Mesenchymal stem cell (in vitro differentiated cells and primary cell): Measurements from ENCODE around the gene HTRA2.

Source experiments
- DNase-seq: peaks from one replicate; pipeline ENCODE4 v3.0.0-alpha.2; 2013
- H2AFZ ChIP-seq: one replicate; pipeline ENCODE4 v1.6.1; 2013; ENCODE audit warnings: low read depth, mild to moderate bottlenecking, control low read depth, inconsistent platforms, low read length, moderate library complexity
- H2AK5ac ChIP-seq: 2 replicates; pipeline ENCODE4 v1.6.1; 2013; ENCODE audit warnings: low read length, moderate library complexity, mild to moderate bottlenecking, inconsistent platforms; ENCODE audit not compliant: severe bottlenecking
- H2BK120ac ChIP-seq: one replicate; pipeline ENCODE4 v1.6.1; 2013; ENCODE audit warnings: low read depth, mild to moderate bottlenecking, inconsistent platforms, low read length, moderate library complexity
- H2BK12ac ChIP-seq, 2 experiments: one replicate each; pipeline ENCODE4 v1.6.1; 2013; ENCODE audit warnings: inconsistent platforms in 2 of 2, low read length in 2 of 2, mild to moderate bottlenecking in 2 of 2, moderate library complexity in 2 of 2, control low read depth in 1 of 2
- H2BK15ac ChIP-seq: one replicate; pipeline ENCODE4 v1.6.1; 2013; ENCODE audit warnings: mild to moderate bottlenecking, low read depth, inconsistent platforms; ENCODE audit not compliant: poor library complexity, severe bottlenecking
- H2BK5ac ChIP-seq: 2 replicates; pipeline ENCODE4 v1.6.1; 2013; ENCODE audit warnings: low read depth, mild to moderate bottlenecking, low read length, control low read depth, inconsistent platforms; ENCODE audit not compliant: poor library complexity, severe bottlenecking
- H3K14ac ChIP-seq, 2 experiments: one replicate each; pipeline ENCODE4 v1.6.1; 2013; ENCODE audit warnings: inconsistent platforms in 2 of 2, low read length in 2 of 2, control low read depth in 1 of 2, mild to moderate bottlenecking in 1 of 2, moderate library complexity in 1 of 2
- H3K18ac ChIP-seq, 2 experiments: one replicate each; pipeline ENCODE4 v1.6.1; 2013; ENCODE audit warnings: inconsistent platforms in 2 of 2, low read length in 2 of 2, control low read depth in 1 of 2, low read depth in 1 of 2, mild to moderate bottlenecking in 1 of 2
- H3K23ac ChIP-seq, 2 experiments: one replicate each; pipeline ENCODE4 v1.6.1; 2013; ENCODE audit warnings: inconsistent platforms in 2 of 2, low read length in 2 of 2, mild to moderate bottlenecking in 2 of 2, moderate library complexity in 2 of 2, control low read depth in 1 of 2
- H3K27ac ChIP-seq: 2 replicates; pipeline ENCODE4 v1.5.1; 2013; ENCODE audit warnings: mild to moderate bottlenecking, moderate library complexity, low read length, control low read depth, inconsistent platforms; ENCODE audit not compliant: poor library complexity, severe bottlenecking
- H3K27me3 ChIP-seq, 2 experiments: 2 replicates each; pipeline versions ENCODE4 v1.6.1 to v1.7.0; 2013; ENCODE audit warnings: low read length in 2 of 2, mild to moderate bottlenecking in 2 of 2, moderate library complexity in 2 of 2, control low read depth in 1 of 2, inconsistent platforms in 1 of 2; ENCODE audit not compliant: control insufficient read depth in 1 of 2, insufficient read depth in 1 of 2
- H3K36me3 ChIP-seq, 2 experiments: 2 replicates each; pipeline versions ENCODE4 v1.6.1 to v1.7.0; 2013; ENCODE audit warnings: low read length in 2 of 2, control low read depth in 1 of 2, inconsistent platforms in 1 of 2, low read depth in 1 of 2, mild to moderate bottlenecking in 1 of 2; ENCODE audit not compliant: insufficient read depth in 2 of 2, control insufficient read depth in 1 of 2
- H3K4ac ChIP-seq, 2 experiments: one replicate each; pipeline ENCODE4 v1.6.1; 2013; ENCODE audit warnings: inconsistent platforms in 2 of 2, low read length in 2 of 2, mild to moderate bottlenecking in 2 of 2, moderate library complexity in 2 of 2, control low read depth in 1 of 2, low read depth in 1 of 2
- H3K4me1 ChIP-seq: 2 replicates; pipeline ENCODE4 v1.6.1; 2013; ENCODE audit warnings: low read depth, low read length, control low read depth; ENCODE audit not compliant: control insufficient read depth, insufficient read depth
- H3K4me2 ChIP-seq: 2 replicates; pipeline ENCODE4 v1.6.1; 2013; ENCODE audit warnings: low read length, mild to moderate bottlenecking, inconsistent platforms; ENCODE audit not compliant: poor library complexity, severe bottlenecking
- H3K4me3 ChIP-seq, 2 experiments: 2 replicates each; pipeline versions ENCODE4 v1.5.1 to v1.7.0; 2013; ENCODE audit warnings: low read length in 2 of 2, mild to moderate bottlenecking in 2 of 2, control low read depth in 1 of 2, low read depth in 1 of 2; ENCODE audit not compliant: insufficient read depth in 1 of 2
- H3K79me1 ChIP-seq: replicated peaks from 2 replicates; pipeline ENCODE4 v1.6.1; 2013; ENCODE audit warnings: mild to moderate bottlenecking, control low read depth, low read length, inconsistent platforms; ENCODE audit not compliant: poor library complexity, severe bottlenecking
- H3K9ac ChIP-seq: 2 replicates; pipeline ENCODE4 v1.7.0; 2013; ENCODE audit warnings: mild to moderate bottlenecking, low read length, moderate library complexity
- H3K9me3 ChIP-seq: 2 replicates; pipeline ENCODE4 v1.7.0; 2013; ENCODE audit warnings: mild to moderate bottlenecking, low read length; ENCODE audit not compliant: control insufficient read depth
- H4K8ac ChIP-seq: one replicate; pipeline ENCODE4 v1.6.1; 2013; ENCODE audit warnings: inconsistent platforms, mild to moderate bottlenecking, low read length, moderate library complexity
- H4K91ac ChIP-seq: one replicate; pipeline ENCODE4 v1.6.1; 2013; ENCODE audit warnings: mild to moderate bottlenecking, low read length, inconsistent platforms
- WGBS: methylation state at CpG from one replicate; pipeline ENCODE4 v1.1.7; 2013; ENCODE audit warnings: mixed read lengths; 5-methylcytosine and 5-hydroxymethylcytosine counted together

HTRA2 gene

GRCh38 chr2:74495440-74495839 lies 34.3 kb upstream of the HTRA2 start:
- Histone ChIP-seq H3K4ac (no peak overlapping the region), H3K18ac (no peak overlapping the region), H3K4me3 (no peak overlapping the region), H3K79me1 (no peaks in the 10 kb centered on the region), H3K27ac (no peak overlapping the region), H2BK5ac (no peak overlapping the region), H2BK12ac (no peak overlapping the region), H3K36me3 (peaks cover 33 to 42% of the 10 kb centered on the region in 2 experiments), H3K4me1 (peaks cover 27% of the 10 kb centered on the region), H2AFZ (no peak overlapping the region), H2BK120ac (no peak overlapping the region), H2AK5ac (no peak overlapping the region), H4K91ac (no peak overlapping the region), H4K8ac (no peak overlapping the region), H2BK15ac (no peak overlapping the region), H3K9ac (no peak overlapping the region), H3K9me3 (no peaks in the 10 kb centered on the region), H3K4me2 (no peak overlapping the region), H3K27me3 (peaks cover 0 to 35% of the 10 kb centered on the region in 2 experiments), H3K14ac (no peak overlapping the region), H3K23ac (no peak overlapping the region)
- no peak for DNase-seq
- no CpG with 5 or more reads among the region's 1 CpG for WGBS

DNA sequence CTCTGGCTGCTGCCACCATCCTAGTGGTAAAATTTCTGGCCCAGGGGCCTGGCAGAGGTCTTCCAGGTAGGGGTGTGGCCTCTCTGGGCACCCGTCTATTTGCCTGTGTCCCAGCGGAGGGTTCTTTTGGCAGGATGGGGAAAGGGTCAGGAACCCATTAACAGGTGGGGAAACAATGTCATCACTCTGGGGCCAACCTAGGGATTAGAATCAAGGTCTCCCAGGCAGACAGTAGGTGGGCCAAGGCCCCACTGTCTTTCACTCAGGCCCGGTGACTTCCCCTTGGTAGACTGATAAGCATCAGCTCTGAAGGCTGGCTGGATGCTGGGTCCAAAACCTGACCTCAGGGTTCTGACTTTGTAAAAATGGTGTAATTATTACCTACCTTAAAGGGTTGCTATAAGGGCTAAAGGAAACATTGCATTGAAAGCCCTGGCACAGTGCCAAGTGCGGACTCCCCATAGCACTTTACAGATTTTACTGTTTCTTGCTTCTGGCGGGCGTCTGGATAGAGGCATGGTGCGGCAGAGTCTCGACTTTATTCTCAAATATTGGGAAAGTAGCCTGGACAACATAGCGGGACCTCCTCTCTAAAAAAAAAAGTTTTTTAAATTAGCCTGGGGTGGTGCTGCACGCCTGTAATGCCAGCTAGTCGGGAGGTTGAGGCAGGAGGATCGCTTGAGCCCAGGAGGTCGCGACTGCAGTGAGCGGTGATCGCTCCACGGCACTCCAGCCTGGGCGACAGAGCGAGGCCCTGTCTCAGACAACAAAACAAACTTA lies 32.5 kb upstream of the HTRA2 start:
- no peak overlapping the region for H4K8ac ChIP-seq
- H3K4me1 ChIP-seq = peaks cover 29% of the 10 kb centered on the region
- H2AK5ac ChIP-seq = no peak overlapping the region
- no peak overlapping the region for H2BK5ac ChIP-seq
- no peak overlapping the region for H2AFZ ChIP-seq
- H3K18ac ChIP-seq = no peak overlapping the region
- H3K23ac ChIP-seq = no peak overlapping the region
- no peak overlapping the region for H3K4me2 ChIP-seq
- no peak for DNase-seq
- no peaks in the 10 kb centered on the region for H3K79me1 ChIP-seq
- H3K4me3 ChIP-seq = peak overlapping the region in 1 of 2 experiments; percentile 77
- no peaks in the 10 kb centered on the region for H3K9me3 ChIP-seq
- WGBS = 73% methylated on average over 16 of the region's 19 CpGs
- peak overlapping the region; percentile 77 for H3K9ac ChIP-seq
- H3K14ac ChIP-seq = no peak overlapping the region
- no peak overlapping the region for H2BK120ac ChIP-seq
- peaks cover 16 to 25% of the 10 kb centered on the region in 2 experiments for H3K36me3 ChIP-seq
- H2BK15ac ChIP-seq = no peak overlapping the region
- no peak overlapping the region for H2BK12ac ChIP-seq
- no peak overlapping the region for H4K91ac ChIP-seq
- peaks cover 0 to 53% of the 10 kb centered on the region in 2 experiments for H3K27me3 ChIP-seq
- no peak overlapping the region for H3K4ac ChIP-seq
- H3K27ac ChIP-seq = no peak overlapping the region

DNA sequence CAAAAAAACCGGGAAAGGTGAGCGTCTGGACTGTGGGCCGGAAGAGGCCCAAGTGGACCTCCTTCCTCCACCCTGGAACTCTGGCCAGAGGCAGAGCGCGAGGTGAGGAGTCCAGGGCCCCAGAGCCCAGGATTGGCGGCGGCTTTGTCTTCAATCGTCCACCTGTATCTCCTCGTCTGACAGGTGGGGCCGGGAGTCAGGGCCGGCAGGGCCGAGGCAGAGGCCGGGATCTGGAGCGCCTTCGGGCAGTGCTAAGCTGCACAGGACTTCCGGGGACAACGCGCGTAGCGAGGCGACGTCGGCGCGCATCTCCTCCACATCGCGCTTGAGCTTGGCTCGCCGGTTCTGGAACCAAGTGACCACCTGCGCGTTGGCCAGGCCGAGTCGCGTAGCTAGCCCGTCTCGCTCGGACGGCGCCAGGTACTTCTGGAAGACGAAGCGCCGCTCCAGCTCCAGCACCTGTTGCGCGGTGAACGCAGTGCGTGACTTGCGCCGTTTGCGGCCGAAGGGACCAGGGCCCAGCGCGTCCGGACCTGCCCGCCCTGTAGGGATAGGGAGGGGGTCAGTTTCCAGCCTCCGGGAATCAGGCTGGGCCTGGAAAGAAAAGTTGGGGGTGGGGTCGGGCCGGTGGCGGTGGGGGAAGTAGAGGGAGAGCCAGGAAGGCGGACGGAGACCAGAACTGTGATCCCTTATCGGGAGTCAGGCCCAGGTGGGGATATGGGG lies 31.8 kb upstream of the HTRA2 start:
- H3K14ac ChIP-seq = no peak overlapping the region
- WGBS = 4% methylated on average over 61 of the region's 61 CpGs
- peaks cover 0 to 55% of the 10 kb centered on the region in 2 experiments for H3K27me3 ChIP-seq

More for the DNA sequence above, 31.8 kb upstream of the HTRA2 start:
- no peak overlapping the region for H2BK5ac ChIP-seq
- H3K23ac ChIP-seq = peak overlapping the region in 1 of 2 experiments; percentile 76
- H3K27ac ChIP-seq = no peak overlapping the region
- peak overlapping the region; percentile 20 to 77 for H3K4me3 ChIP-seq
- H3K79me1 ChIP-seq = peaks cover 2% of the 10 kb centered on the region
- no peak overlapping the region for H2BK15ac ChIP-seq
- H2AFZ ChIP-seq = no peak overlapping the region
- H4K91ac ChIP-seq = no peak overlapping the region
- peaks cover 8 to 17% of the 10 kb centered on the region in 2 experiments for H3K36me3 ChIP-seq
- H3K4me2 ChIP-seq = peak overlapping the region; percentile 75
- H2BK12ac ChIP-seq = no peak overlapping the region
- H3K4me1 ChIP-seq = peaks cover 36% of the 10 kb centered on the region
- H4K8ac ChIP-seq = no peak overlapping the region
- no peak overlapping the region for H3K4ac ChIP-seq
- peak overlapping the region in 1 of 2 experiments; percentile 28 for H3K18ac ChIP-seq
- no peaks in the 10 kb centered on the region for H3K9me3 ChIP-seq
- H2AK5ac ChIP-seq = no peak overlapping the region
- peak overlapping the region; percentile 77 for H3K9ac ChIP-seq
- H2BK120ac ChIP-seq = no peak overlapping the region
- peak; percentile 17 for DNase-seq
